ENCODE results near the gene HORMAD2. TPM values are rescaled to one million over a fixed set of nuclear protein-coding genes. Genes with fewer than 3 reads are reported as not detected.
"Not testable (repeated sequence)": the region's sequence is repeated elsewhere in the genome, so short reads cannot be mapped to it uniquely, and the experiment has no call there.

The HORMAD2 gene
- polyA plus RNA-seq, 3 donors from 2014 or later: not detected

- Mint-ChIP-seq H3K36me3 (no peaks in the 10 kb centered on the region), H3K9me3 (peaks cover 0 to 3% (median 0%) of the 10 kb centered on the region in 6 donors), H3K4me1 (peaks cover 0 to 2% of the 10 kb centered on the region in 2 donors), H3K27ac (no peak overlapping the region), H3K4me3 (no peak overlapping the region), H3K27me3 (ENCODE audit: low read depth in 3 of 3) (peaks cover 0 to 7% (median 0%) of the 10 kb centered on the region in 3 donors)
- DNase-seq: no peak
Observed at GRCh38 chr22:30097861-30098260, 17.6 kb downstream of the HORMAD2 start.

DNA sequence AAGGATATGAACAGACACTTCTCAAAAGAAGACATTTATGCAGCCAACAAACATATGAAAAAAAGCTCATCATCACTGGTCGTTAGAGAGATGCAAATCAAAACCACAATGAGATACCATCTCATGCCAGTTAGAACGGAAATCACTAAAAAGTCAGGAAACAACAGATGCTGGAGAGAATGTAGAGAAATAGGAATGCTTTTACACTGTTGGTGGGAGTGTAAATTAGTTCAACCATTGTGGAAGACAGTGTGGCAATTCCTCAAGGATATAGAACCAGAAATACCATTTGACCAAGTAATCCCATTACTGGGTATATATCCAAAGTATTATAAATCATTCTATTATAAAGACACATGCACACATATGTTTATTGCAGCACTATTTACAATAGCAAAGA is 20.5 kb downstream of the HORMAD2 start:
- not testable (repeated sequence) for H3K27me3 Mint-ChIP-seq (ENCODE audit: low read depth in 3 of 3); H3K4me3 Mint-ChIP-seq; H3K36me3 Mint-ChIP-seq; H3K27ac Mint-ChIP-seq; DNase-seq; H3K9me3 Mint-ChIP-seq
- peaks cover 2 to 11% of the 10 kb centered on the region in 2 donors for H3K4me1 Mint-ChIP-seq

- H3K27me3 Mint-ChIP-seq (ENCODE audit: low read depth in 3 of 3): peaks cover 0 to 5% (median 2%) of the 10 kb centered on the region in 3 donors
- no peaks in the 10 kb centered on the region for H3K36me3 Mint-ChIP-seq
- H3K4me3 Mint-ChIP-seq: peak overlapping the region in 1 of 5 donors; percentile 26
- peaks cover 2 to 11% of the 10 kb centered on the region in 2 donors for H3K4me1 Mint-ChIP-seq
- no peak overlapping the region for H3K27ac Mint-ChIP-seq
- no peaks in the 10 kb centered on the region for H3K9me3 Mint-ChIP-seq
- no peak for DNase-seq
Observed at GRCh38 chr22:30104501-30105156, 24.4 kb downstream of the HORMAD2 start.

GRCh38 chr22:30105483-30105882 is 25.2 kb downstream of the HORMAD2 start:
- H3K27ac Mint-ChIP-seq: no peak overlapping the region
- no peak overlapping the region for H3K4me3 Mint-ChIP-seq

DNA sequence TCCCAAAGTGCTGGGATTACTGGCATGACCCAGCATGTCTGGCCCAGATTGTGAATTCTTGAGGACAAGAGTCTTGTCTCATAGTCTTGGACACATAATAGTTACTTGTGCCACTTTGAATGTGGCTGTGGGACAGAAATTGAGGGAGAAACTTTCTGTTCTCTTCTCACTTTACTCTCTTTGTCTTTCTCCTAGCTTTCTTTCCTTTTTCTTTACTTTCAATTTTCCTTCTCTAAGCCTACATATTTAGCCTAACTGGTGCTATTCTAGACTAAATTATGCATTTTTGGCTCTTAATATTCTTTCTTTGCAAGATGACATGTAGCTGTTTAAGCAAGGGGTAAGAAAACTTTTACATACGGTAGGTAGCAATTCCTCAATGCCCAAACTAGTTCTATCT is 33.2 kb downstream of the HORMAD2 start:
- H3K36me3 Mint-ChIP-seq: no peaks in the 10 kb centered on the region
- H3K4me3 Mint-ChIP-seq: no peak overlapping the region
- no peaks in the 10 kb centered on the region for H3K9me3 Mint-ChIP-seq
- H3K27ac Mint-ChIP-seq: no peak overlapping the region
- DNase-seq: no peak
- H3K4me1 Mint-ChIP-seq: no peaks in the 10 kb centered on the region
- H3K27me3 Mint-ChIP-seq (ENCODE audit: low read depth in 3 of 3): peaks cover 0 to 3% (median 1%) of the 10 kb centered on the region in 3 donors

More at GRCh38 chr22:30105483-30105882, 25.2 kb downstream of the HORMAD2 start:
- no peak for DNase-seq
- Mint-ChIP-seq H3K27me3 (ENCODE audit: low read depth in 3 of 3) (peaks cover 0 to 5% (median 2%) of the 10 kb centered on the region in 3 donors), H3K36me3 (no peaks in the 10 kb centered on the region), H3K4me1 (peaks cover 2 to 11% of the 10 kb centered on the region in 2 donors), H3K9me3 (no peaks in the 10 kb centered on the region)

GRCh38 chr22:30114361-30114760 is 34.1 kb downstream of the HORMAD2 start:
- no peak overlapping the region for H3K4me3 Mint-ChIP-seq
- no peak for DNase-seq
- peaks cover 0 to 3% (median 0%) of the 10 kb centered on the region in 3 donors for H3K27me3 Mint-ChIP-seq (ENCODE audit: low read depth in 3 of 3)
- no peaks in the 10 kb centered on the region for H3K36me3 Mint-ChIP-seq
- no peaks in the 10 kb centered on the region for H3K4me1 Mint-ChIP-seq
- H3K27ac Mint-ChIP-seq: no peak overlapping the region
- no peaks in the 10 kb centered on the region for H3K9me3 Mint-ChIP-seq

DNA sequence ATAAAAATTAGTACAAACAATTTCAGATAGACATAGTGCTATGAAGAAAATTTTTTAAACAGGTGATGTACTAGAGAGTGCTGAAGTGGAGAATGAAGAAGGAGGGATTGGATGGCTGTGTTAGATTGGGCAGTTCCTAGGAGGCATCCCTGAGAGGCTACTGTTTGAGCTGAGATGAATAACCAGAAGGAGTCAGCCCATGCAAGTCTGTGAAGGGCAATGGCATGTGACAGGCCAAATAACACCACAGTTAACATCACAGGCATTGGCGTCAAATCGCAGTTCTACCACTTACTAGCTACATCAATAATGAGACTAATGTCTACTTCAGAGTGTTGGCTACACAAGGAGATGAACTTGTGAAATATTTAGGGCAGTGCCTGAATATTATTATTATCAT is 35.4 kb downstream of the HORMAD2 start:
- no peak overlapping the region for H3K4me3 Mint-ChIP-seq
- H3K36me3 Mint-ChIP-seq: no peaks in the 10 kb centered on the region
- no peaks in the 10 kb centered on the region for H3K9me3 Mint-ChIP-seq
- no peaks in the 10 kb centered on the region for H3K4me1 Mint-ChIP-seq
- peaks cover 0 to 4% (median 0%) of the 10 kb centered on the region in 3 donors for H3K27me3 Mint-ChIP-seq (ENCODE audit: low read depth in 3 of 3)
- no peak for DNase-seq
- H3K27ac Mint-ChIP-seq: peak overlapping the region in 1 of 6 donors; percentile 26

- Mint-ChIP-seq H3K36me3 (no peaks in the 10 kb centered on the region), H3K9me3 (no peaks in the 10 kb centered on the region), H3K27ac (no peak overlapping the region), H3K27me3 (ENCODE audit: low read depth in 3 of 3) (peaks cover 0 to 7% (median 0%) of the 10 kb centered on the region in 3 donors), H3K4me3 (no peak overlapping the region), H3K4me1 (no peaks in the 10 kb centered on the region)
- DNase-seq: no peak
Observed at GRCh38 chr22:30116362-30117117, 36.3 kb downstream of the HORMAD2 start.

DNA sequence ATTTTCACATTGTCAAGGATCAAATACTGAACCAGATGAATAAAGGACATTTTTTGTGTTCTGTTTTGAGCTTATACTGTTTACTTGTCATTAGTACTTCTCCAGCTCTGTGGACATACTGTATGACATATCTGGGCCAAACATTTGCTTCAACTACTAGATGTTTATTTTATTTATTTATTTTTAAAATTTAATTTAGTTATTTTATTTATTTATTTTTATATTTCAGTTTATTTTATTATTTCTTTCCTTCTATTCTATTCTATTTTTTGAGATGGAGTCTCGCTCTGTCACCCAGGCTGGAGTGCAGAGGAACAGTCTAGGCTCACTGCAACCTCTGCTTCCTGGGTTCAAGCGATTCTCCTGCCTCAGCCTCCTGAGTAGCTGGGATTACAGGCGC is 37.0 kb downstream of the HORMAD2 start:
- no peaks in the 10 kb centered on the region for H3K36me3 Mint-ChIP-seq
- no peak overlapping the region for H3K27ac Mint-ChIP-seq
- H3K4me1 Mint-ChIP-seq: no peaks in the 10 kb centered on the region
- no peak overlapping the region for H3K4me3 Mint-ChIP-seq
- peaks cover 0 to 9% (median 0%) of the 10 kb centered on the region in 3 donors for H3K27me3 Mint-ChIP-seq (ENCODE audit: low read depth in 3 of 3)
- no peaks in the 10 kb centered on the region for H3K9me3 Mint-ChIP-seq
- no peak for DNase-seq

- no peaks in the 10 kb centered on the region for H3K4me1 Mint-ChIP-seq
- H3K36me3 Mint-ChIP-seq: no peaks in the 10 kb centered on the region
- DNase-seq: no peak
- H3K27me3 Mint-ChIP-seq (ENCODE audit: low read depth in 3 of 3): peaks cover 0 to 9% (median 0%) of the 10 kb centered on the region in 3 donors
- H3K27ac Mint-ChIP-seq: no peak overlapping the region
- H3K4me3 Mint-ChIP-seq: no peak overlapping the region
- no peaks in the 10 kb centered on the region for H3K9me3 Mint-ChIP-seq
Observed at GRCh38 chr22:30118291-30118690, 38.0 kb downstream of the HORMAD2 start.

DNA sequence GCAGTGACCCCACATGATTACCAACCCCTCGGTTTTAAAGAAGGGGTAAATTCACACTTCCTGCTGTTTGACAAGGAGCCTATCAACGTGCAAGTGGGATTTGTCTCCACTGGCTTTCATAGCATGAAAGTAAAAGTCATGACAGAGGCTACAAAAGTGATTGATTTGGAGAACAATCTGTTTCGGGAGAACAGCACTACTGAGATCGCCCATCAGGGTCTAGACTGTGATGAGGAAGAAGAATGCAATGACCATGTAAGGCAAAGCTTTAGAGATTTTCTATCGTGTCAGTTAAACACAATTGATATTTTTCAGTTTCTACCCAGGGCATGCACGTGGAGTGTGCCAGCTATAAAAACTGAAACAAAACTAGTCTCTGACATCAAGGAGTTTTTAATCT is 41.7 kb downstream of the HORMAD2 start:
- H3K4me3 Mint-ChIP-seq: no peak overlapping the region
- DNase-seq: no peak
- H3K9me3 Mint-ChIP-seq: no peaks in the 10 kb centered on the region
- no peaks in the 10 kb centered on the region for H3K36me3 Mint-ChIP-seq
- peaks cover 0 to 11% (median 0%) of the 10 kb centered on the region in 3 donors for H3K27me3 Mint-ChIP-seq (ENCODE audit: low read depth in 3 of 3)
- no peak overlapping the region for H3K27ac Mint-ChIP-seq
- no peaks in the 10 kb centered on the region for H3K4me1 Mint-ChIP-seq

DNA sequence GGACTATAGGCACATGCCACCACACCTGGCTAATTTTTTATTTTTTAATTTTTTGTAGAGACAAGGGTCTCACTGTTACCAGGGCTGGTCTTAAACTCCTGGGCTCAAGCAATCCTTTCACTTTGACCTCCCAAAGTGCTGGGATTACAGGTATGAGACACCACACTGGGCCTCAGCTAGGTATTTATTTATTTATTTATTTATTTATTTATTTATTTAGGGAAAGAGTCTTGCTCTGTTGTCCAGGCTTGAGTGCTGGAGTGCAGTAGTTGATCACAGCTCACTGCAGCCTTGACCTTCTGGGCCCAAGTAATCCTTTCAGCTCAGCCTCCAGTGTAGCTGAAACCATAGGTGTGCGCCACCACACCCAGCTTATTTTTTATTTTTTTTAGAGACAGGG is 43.2 kb downstream of the HORMAD2 start:
- no peaks in the 10 kb centered on the region for H3K9me3 Mint-ChIP-seq
- DNase-seq: no peak
- H3K4me3 Mint-ChIP-seq: no peak overlapping the region
- no peak overlapping the region for H3K27ac Mint-ChIP-seq
- H3K36me3 Mint-ChIP-seq: no peaks in the 10 kb centered on the region
- H3K4me1 Mint-ChIP-seq: no peaks in the 10 kb centered on the region
- peaks cover 0 to 8% (median 0%) of the 10 kb centered on the region in 3 donors for H3K27me3 Mint-ChIP-seq (ENCODE audit: low read depth in 3 of 3)

DNA sequence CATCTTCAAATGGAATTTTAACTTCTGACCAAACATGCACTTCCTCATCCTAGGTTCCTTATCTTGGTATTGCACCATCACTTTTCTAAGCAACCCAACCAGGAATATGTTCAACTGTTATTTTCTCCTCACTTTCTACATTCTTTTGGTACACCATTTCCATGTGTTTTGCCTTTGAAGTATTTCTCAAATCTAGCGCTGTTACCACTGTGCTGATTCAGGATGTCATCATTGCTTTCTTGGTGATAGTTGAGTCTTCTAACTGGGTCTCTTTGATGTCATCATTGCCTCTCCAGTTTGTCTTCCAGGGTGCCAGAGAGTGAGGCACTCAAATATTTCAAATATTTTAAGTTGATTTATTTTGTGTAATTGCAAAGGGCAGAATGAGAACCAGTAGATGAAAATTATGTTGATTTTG is 47.5 kb downstream of the HORMAD2 start:
- no peak overlapping the region for H3K4me3 Mint-ChIP-seq
- H3K4me1 Mint-ChIP-seq: no peaks in the 10 kb centered on the region
- no peak overlapping the region for H3K27ac Mint-ChIP-seq
- no peaks in the 10 kb centered on the region for H3K9me3 Mint-ChIP-seq
- DNase-seq: no peak
- H3K27me3 Mint-ChIP-seq (ENCODE audit: low read depth in 3 of 3): peaks cover 0 to 2% (median 0%) of the 10 kb centered on the region in 3 donors
- no peaks in the 10 kb centered on the region for H3K36me3 Mint-ChIP-seq

DNA sequence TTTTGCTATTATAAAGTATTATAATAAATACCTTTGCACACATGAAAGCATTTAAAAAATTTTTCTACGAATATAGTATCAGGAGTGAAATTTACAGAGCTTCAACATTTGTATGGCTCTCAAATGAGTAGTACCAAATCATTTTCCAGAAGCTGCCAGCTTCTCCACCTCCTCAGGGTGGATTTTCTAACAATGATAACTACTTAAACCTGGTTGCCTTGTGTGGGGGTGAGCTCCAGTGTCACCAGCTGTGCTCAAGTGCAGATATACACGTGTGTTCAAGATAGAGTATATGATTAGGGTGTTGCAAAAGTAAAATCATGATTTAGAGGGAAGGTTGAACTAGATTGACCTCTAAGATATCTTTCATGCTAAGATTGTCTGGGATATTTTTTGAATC is 48.2 kb downstream of the HORMAD2 start:
- H3K27me3 Mint-ChIP-seq (ENCODE audit: low read depth in 3 of 3): peaks cover 0 to 2% (median 0%) of the 10 kb centered on the region in 3 donors
- H3K4me3 Mint-ChIP-seq: no peak overlapping the region
- no peak overlapping the region for H3K27ac Mint-ChIP-seq
- H3K4me1 Mint-ChIP-seq: no peaks in the 10 kb centered on the region
- no peaks in the 10 kb centered on the region for H3K9me3 Mint-ChIP-seq
- no peaks in the 10 kb centered on the region for H3K36me3 Mint-ChIP-seq
- no peak for DNase-seq

All from immature natural killer cell (primary cell).